Prostate gland (tissue), 2 donors: ENCODE measurements around the gene NCOR2.

Experiments
- POLR2A ChIP-seq: fragments of 450-650 bp; IDR thresholded peaks from one replicate; pipeline ENCODE4 v1.6.1; 2016; ENCODE audit warnings: antibody characterized with exemption, mild to moderate bottlenecking
- POLR2AphosphoS5 ChIP-seq: sonication (generic); formaldehyde crosslinking; IDR thresholded peaks from one replicate; pipeline ENCODE4 v1.6.1; 2017; ENCODE audit warnings: antibody characterized with exemption
- TF ChIP-seq, protein P1 (sequence below), 4 experiments: fragments of 200-600 bp in 2 of 4; fragments of 450-650 bp in 2 of 4; sonication (generic) in 2 of 4; IDR thresholded peaks; 1 replicate in 3 of 4; 2 replicates in 1 of 4; pipeline ENCODE4 v1.5.1; 2016 to 2019; ENCODE audit warnings: antibody characterized with exemption in 4 of 4, mild to moderate bottlenecking in 2 of 4, moderate library complexity in 2 of 4

DNA sequence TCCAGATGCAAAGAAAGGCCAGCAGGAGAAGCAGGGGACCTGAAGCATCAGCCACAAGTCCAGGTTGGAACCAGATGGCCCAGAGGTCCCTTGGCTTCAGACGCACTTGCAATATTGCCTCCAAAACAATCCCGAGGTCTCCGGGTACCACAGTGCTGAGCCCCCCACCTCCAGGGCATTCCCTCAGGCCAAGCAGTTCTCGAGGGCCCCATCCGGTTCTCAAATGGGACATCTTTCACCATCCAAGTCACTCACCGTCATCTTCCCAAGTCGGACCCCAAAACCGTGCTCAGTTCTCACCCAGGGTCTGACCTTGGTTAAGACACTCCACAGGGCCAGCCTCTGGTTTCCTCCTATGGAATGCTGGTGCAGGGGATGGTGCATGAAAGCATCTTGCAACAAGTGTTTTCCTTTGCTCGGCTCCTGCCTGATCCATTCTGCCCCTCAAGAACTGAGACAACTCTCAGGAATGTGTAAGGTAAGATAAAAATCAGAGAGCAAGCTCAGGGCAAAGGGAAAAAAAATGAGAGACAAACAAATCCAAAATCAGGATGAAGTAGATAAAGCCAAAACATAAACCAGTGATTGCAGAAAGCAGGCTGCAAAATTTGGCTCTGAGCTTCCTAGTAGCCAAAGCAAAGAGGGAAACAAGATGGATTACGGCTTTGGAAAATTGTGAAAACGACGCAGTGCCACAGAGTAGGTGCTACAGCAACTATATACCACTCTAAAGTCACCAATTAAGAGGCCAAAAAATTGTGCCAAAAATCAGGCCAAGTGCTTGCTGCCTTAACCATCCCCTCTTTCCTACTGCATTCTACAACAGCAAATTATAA, 8.0 kb downstream of the NCOR2 start:
- TF ChIP-seq POLR2A (no peak), POLR2AphosphoS5 (no peak)
- TF ChIP-seq, protein P1, sequence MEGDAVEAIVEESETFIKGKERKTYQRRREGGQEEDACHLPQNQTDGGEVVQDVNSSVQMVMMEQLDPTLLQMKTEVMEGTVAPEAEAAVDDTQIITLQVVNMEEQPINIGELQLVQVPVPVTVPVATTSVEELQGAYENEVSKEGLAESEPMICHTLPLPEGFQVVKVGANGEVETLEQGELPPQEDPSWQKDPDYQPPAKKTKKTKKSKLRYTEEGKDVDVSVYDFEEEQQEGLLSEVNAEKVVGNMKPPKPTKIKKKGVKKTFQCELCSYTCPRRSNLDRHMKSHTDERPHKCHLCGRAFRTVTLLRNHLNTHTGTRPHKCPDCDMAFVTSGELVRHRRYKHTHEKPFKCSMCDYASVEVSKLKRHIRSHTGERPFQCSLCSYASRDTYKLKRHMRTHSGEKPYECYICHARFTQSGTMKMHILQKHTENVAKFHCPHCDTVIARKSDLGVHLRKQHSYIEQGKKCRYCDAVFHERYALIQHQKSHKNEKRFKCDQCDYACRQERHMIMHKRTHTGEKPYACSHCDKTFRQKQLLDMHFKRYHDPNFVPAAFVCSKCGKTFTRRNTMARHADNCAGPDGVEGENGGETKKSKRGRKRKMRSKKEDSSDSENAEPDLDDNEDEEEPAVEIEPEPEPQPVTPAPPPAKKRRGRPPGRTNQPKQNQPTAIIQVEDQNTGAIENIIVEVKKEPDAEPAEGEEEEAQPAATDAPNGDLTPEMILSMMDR (IDR thresholded peaks at IDR 0.05), result no peak
